Smooth muscle cell (in vitro differentiated cells): ENCODE data around the gene CHRM5. TPM values are rescaled to one million over a fixed set of nuclear protein-coding genes. Genes with fewer than 3 reads are reported as not detected.
"Not testable (repeated sequence)": the region's sequence is repeated elsewhere in the genome, so short reads cannot be mapped to it uniquely, and the experiment has no call there.

Source experiments
- DNase-seq: peaks from one replicate; lab custom pipeline; 2025; ENCODE audit not compliant: unreplicated experiment; lab: John Stamatoyannopoulos, UW
- H2AFZ ChIP-seq: fragments of 200-600 bp; sonication (generic); 2 replicates; pipeline ENCODE4 v1.6.0; 2016; ENCODE audit warnings: antibody characterized with exemption, low read depth, mild to moderate bottlenecking
- H3F3A ChIP-seq: fragments of 200-600 bp; sonication (generic); 2 replicates; pipeline ENCODE4 v1.6.0; 2017; ENCODE audit warnings: antibody characterized with exemption, low read depth
- H3K27ac ChIP-seq: fragments of 200-600 bp; sonication (generic); 2 replicates; pipeline ENCODE4 v1.5.1; 2016; ENCODE audit warnings: low read depth, mild to moderate bottlenecking
- H3K27me3 ChIP-seq: fragments of 200-600 bp; sonication (generic); 2 replicates; pipeline ENCODE4 v1.6.1; 2016; ENCODE audit warnings: low read depth, mild to moderate bottlenecking
- H3K36me3 ChIP-seq: fragments of 200-600 bp; sonication (generic); 2 replicates; pipeline ENCODE4 v1.5.1; 2016; ENCODE audit warnings: low read depth
- H3K4me1 ChIP-seq: fragments of 200-600 bp; sonication (generic); 2 replicates; pipeline ENCODE4 v1.5.1; 2016; ENCODE audit warnings: low read depth
- H3K4me2 ChIP-seq: fragments of 200-600 bp; sonication (generic); 2 replicates; pipeline ENCODE4 v1.6.0; 2016; ENCODE audit warnings: mild to moderate bottlenecking
- H3K4me3 ChIP-seq: fragments of 200-600 bp; sonication (generic); 2 replicates; pipeline ENCODE4 v1.5.1; 2016; ENCODE audit warnings: mild to moderate bottlenecking
- H3K79me2 ChIP-seq: fragments of 200-600 bp; sonication (generic); 2 replicates; pipeline ENCODE4 v1.6.0; 2016; ENCODE audit warnings: low read depth, mild to moderate bottlenecking
- H3K9ac ChIP-seq: fragments of 200-600 bp; sonication (generic); 2 replicates; pipeline ENCODE4 v1.6.0; 2016; ENCODE audit warnings: low read depth
- H3K9me3 ChIP-seq: fragments of 200-600 bp; sonication (generic); replicated peaks from 2 replicates; pipeline ENCODE4 v1.5.1; 2016; ENCODE audit warnings: low read depth
- H4K20me1 ChIP-seq: fragments of 200-600 bp; sonication (generic); 2 replicates; pipeline ENCODE4 v1.6.0; 2016; ENCODE audit warnings: low read depth
- WGBS: methylation state at CpG from one replicate; pipeline ENCODE4 v1.1.7; 2016; ENCODE audit warnings: low lambda C conversion rate; 5-methylcytosine and 5-hydroxymethylcytosine counted together
- polyA plus RNA-seq: library from polyadenylated mRNA; unstranded; fragments of >200 nt; fragmentation: Nextera tagmentation; extraction: Ambion mirVana; gene quantifications from 2 replicates; pipeline ENCODE4 v1.2.1, GENCODE V29; 2016
- total RNA-seq: library from RNA; depleted of rRNA; stranded (reverse); fragments of >200 nt; gene quantifications from 2 replicates; pipeline ENCODE4 v1.2.3, GENCODE V29; 2014
- TF ChIP-seq, protein P1 (sequence below): fragments of 200-600 bp; sonication (generic); IDR thresholded peaks from 2 replicates; pipeline ENCODE4 v1.5.1; 2017; ENCODE audit warnings: borderline replicate concordance, mild to moderate bottlenecking, antibody characterized with exemption; ENCODE audit not compliant: insufficient read depth, poor library complexity, severe bottlenecking

CHRM5 gene
- total and polyA plus RNA-seq, 2 experiments from 2014 or later = 0.05 TPM; not detected in 1

DNA sequence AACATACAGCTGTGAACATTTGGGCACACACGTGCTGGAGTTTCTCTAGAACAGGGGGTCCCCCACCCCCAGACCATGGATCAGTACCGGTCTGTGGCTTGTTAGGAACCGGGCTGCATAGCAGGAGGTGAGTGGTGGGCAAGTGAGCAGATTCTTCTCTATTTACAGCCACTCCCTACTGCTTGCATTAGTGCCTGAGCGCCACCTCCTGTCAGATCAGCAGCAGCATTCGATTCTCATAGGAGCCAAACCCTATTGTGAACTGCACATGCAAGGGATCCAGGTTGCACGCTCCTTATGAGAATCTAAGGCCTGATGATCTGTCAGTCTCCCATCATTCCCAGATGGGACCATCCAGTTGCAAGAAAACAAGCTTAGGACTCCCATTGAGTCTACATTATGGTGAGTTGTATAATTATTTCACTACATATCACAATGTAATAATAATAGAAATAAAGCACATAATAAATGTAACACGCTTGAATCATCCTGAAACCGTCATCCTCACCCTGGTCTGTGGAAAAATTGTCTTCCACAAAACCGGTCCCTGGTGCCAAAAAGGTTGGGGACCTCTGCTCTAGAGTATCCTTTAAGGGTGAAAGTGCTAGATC lies 25.8 kb downstream of the CHRM5 start:
- Histone ChIP-seq H3K27ac (no peak overlapping the region), H3K27me3 (no peaks in the 10 kb centered on the region), H3K4me2 (no peak overlapping the region), H2AFZ (no peak overlapping the region), H3K4me1 (no peaks in the 10 kb centered on the region), H3F3A (no peaks in the 10 kb centered on the region), H3K36me3 (no peaks in the 10 kb centered on the region), H3K9ac (no peak overlapping the region), H3K79me2 (no peaks in the 10 kb centered on the region), H4K20me1 (no peaks in the 10 kb centered on the region), H3K4me3 (no peak overlapping the region), H3K9me3 (no peaks in the 10 kb centered on the region)
- 56% methylated on average over 9 of the region's 9 CpGs for WGBS
- TF ChIP-seq, protein P1, sequence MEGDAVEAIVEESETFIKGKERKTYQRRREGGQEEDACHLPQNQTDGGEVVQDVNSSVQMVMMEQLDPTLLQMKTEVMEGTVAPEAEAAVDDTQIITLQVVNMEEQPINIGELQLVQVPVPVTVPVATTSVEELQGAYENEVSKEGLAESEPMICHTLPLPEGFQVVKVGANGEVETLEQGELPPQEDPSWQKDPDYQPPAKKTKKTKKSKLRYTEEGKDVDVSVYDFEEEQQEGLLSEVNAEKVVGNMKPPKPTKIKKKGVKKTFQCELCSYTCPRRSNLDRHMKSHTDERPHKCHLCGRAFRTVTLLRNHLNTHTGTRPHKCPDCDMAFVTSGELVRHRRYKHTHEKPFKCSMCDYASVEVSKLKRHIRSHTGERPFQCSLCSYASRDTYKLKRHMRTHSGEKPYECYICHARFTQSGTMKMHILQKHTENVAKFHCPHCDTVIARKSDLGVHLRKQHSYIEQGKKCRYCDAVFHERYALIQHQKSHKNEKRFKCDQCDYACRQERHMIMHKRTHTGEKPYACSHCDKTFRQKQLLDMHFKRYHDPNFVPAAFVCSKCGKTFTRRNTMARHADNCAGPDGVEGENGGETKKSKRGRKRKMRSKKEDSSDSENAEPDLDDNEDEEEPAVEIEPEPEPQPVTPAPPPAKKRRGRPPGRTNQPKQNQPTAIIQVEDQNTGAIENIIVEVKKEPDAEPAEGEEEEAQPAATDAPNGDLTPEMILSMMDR = peak; percentile 42
- no peak for DNase-seq

DNA sequence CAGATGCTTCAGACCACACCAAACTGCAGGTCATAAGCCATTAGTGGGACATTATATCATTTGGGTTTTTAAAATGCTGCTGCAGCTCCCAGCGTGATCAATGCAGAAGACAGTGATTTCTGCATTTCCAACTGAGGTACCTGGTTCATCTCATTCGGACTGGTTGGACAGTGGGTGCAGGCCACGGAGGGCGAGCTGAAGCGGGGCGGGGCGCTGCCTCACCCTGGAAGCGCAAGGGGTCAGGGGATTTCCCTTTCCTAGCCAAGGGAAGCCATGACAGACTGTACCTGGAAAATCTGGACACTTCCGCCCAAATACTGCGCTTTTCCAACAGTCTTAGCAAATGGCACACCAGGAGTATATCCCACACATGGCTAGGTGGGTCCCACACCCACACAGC lies 27.4 kb downstream of the CHRM5 start:
- H3K79me2 ChIP-seq, H3K9ac ChIP-seq, H4K20me1 ChIP-seq, H3F3A ChIP-seq, DNase-seq, H3K27me3 ChIP-seq, H3K36me3 ChIP-seq, H3K4me1 ChIP-seq, H3K9me3 ChIP-seq, H3K4me2 ChIP-seq, H3K27ac ChIP-seq, H2AFZ ChIP-seq, H3K4me3 ChIP-seq: not testable (repeated sequence)
- 93% methylated on average over 10 of the region's 10 CpGs for WGBS

DNA sequence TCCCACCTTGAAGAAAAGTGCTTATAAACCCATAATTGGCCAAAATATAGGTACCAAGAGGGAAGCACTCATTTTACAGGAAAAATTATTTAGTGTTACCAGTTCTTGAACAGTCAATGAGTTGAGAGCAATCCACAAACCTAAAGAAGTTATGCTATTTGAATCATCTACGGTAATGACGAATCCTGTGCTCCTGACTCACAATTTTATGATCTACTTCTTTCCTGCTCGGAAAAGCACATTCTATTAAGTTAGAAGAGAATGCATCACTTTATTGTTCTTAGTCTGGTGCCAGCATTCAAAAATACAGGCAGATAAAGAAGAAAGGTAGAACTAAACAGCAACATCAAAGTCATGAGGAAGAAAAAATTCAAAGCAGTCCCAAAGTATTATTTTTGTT lies 33.2 kb downstream of the CHRM5 start:
- H3F3A ChIP-seq = no peaks in the 10 kb centered on the region
- 53% methylated on average over 3 of the region's 3 CpGs for WGBS

DNA sequence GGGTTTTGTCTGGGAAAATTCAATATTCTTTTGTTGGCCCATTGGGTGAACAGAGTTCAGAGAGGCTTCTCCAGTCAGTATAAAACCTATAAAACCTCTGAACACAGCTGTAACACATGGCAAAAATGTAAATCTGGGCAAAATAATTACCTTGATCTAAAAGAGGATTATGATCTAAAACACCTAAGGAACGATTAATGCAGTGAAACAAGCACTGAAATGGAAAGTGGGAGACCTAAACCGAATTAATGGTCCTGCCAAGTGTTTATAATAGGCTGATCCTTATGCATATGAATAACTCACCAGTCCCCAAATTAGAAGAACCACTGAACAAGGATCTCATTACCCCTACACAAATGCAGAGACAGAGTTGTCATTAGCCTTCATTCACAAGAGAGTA lies 38.1 kb downstream of the CHRM5 start:
- Histone ChIP-seq H4K20me1 (no peaks in the 10 kb centered on the region), H3K27ac (no peak overlapping the region), H2AFZ (no peak overlapping the region), H3K9me3 (no peaks in the 10 kb centered on the region), H3K79me2 (peaks cover 3% of the 10 kb centered on the region), H3F3A (no peaks in the 10 kb centered on the region), H3K36me3 (no peaks in the 10 kb centered on the region), H3K9ac (no peak overlapping the region), H3K4me1 (no peaks in the 10 kb centered on the region), H3K27me3 (no peaks in the 10 kb centered on the region), H3K4me3 (no peak overlapping the region), H3K4me2 (no peak overlapping the region)
- DNase-seq = no peak
- TF ChIP-seq, protein P1 = no peak
- 98% methylated on average over 2 of the region's 2 CpGs for WGBS

More for the DNA sequence above, 33.2 kb downstream of the CHRM5 start:
- Histone ChIP-seq H3K79me2 (peaks cover 3% of the 10 kb centered on the region), H3K27ac (no peak overlapping the region), H3K9ac (no peak overlapping the region), H3K4me3 (no peak overlapping the region), H3K36me3 (no peaks in the 10 kb centered on the region), H3K27me3 (no peaks in the 10 kb centered on the region), H3K4me2 (no peak overlapping the region), H2AFZ (no peak overlapping the region), H3K4me1 (no peaks in the 10 kb centered on the region), H3K9me3 (no peaks in the 10 kb centered on the region), H4K20me1 (no peaks in the 10 kb centered on the region)
- DNase-seq = no peak
- TF ChIP-seq, protein P1 = no peak
